LoVo (cell line): ENCODE results near the gene AKAP6.
"Not testable (repeated sequence)": the region's sequence is repeated elsewhere in the genome, so short reads cannot be mapped to it uniquely, and the experiment has no call there.

Experiments
- DNase-seq: peaks from one replicate; pipeline ENCODE4 v3.0.0-alpha.2; 2016; ENCODE audit warnings: low spot score

Gene AKAP6

GRCh38 chr14:32370714-32371113 lies 41.6 kb downstream of the AKAP6 start:
- DNase-seq = peak; percentile 60

DNA sequence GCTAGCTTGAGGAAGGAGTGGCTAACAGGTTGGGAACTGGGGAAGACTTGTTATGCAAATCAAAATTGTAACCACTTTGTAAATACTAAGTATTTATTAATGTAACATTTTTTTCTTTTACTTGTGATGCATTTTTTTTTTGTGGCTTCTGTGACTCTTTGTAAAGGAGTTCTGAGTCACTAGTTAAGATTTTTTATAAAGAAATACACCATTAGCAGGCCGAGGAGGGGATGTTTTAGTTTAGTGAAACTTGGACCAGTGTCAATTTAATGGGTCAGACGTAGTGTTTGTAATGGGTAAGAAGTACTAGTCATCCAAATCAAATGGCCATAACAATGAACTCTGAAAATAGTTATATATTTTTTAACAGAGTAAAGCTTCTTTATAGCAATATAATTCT lies 43.1 kb downstream of the AKAP6 start:
- DNase-seq = no peak

DNA sequence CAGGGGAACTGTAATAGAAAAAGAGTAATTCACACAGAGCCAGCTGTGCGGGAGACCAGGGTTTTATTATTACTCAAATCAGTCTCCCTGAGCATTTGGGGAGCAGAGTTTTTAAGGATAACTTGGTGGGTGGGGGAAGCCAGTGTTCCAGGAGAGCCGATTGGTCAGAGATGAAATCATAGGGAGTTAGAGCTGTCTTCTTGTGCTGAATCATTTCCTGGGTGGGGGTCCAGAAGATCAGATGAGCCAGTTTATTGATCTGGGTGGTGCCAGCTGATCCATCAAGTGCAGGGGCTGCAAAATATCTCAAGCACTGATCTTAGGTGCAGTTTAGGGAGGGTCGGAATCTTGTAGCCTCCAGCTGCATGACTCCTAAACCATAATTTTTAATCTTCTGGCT lies 44.1 kb downstream of the AKAP6 start:
- not testable (repeated sequence) for DNase-seq

DNA sequence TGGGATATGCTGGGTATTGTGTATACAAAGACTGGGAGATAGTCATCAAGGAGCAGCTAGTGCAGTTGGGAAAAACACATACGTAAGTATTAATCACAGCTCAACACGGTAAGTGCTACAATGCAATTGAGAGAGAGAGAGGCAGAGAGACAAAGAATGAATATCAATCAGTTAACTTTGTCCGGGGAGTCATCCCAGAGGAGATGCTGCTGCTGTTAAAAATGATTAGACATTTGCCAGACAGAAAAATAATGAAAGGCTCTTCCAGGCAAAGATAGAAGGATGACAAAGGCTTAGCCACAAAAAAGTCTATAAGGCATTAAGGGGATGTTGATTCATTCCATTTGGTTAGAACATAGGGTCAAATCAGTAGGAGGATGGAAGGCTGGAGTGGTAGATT lies 45.1 kb downstream of the AKAP6 start:
- DNase-seq = no peak

GRCh38 chr14:32375663-32376062 lies 46.6 kb downstream of the AKAP6 start:
- no peak for DNase-seq

DNA sequence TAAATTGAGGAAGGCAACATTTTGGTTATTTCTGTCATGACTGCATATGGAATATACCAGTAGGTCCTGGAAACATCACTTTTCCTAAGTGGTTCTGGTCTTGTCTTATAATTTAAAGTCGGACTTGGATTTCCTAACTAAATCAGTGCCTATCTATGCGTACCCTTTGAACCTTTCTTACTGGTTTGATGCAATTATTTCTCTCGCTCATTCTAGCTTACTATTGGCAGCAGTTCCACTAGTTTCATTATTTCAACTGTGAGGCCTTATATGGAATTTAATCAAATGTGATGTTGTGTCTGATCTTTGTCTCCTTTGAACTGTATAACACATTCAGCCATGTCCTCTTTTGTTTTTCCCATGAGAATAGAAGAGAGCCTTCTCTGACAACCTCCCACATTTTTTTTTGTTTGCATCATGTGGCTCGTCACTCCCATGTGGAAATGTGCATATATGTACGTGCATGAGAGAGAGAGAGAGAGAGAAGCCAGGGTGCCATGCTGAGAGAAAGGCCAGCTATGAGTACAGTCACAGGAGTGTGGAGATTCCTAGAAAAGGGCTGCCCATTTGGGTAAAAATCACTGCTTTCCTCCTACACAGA lies 48.0 kb downstream of the AKAP6 start:
- no peak for DNase-seq

GRCh38 chr14:32378284-32378683 lies 49.2 kb downstream of the AKAP6 start:
- DNase-seq = no peak

DNA sequence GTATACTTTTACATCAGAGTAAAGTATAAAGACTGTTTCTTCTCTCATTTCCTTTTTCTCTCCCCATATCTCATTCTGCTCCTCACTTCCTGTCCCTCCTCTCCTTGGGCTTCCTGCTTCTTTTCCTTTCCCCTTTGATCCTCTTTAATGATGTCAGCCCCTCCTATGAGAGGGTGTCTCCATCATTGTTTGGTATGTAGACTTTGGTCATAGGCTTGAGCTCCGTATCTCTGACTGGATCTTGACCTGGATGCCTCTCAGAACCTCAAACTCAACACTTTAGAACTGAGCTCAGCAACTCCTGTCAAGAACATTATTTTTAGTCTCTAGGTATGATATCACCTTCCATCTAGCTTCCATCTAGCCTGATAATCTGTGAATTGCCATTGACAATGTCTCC lies 50.3 kb downstream of the AKAP6 start:
- DNase-seq = no peak

DNA sequence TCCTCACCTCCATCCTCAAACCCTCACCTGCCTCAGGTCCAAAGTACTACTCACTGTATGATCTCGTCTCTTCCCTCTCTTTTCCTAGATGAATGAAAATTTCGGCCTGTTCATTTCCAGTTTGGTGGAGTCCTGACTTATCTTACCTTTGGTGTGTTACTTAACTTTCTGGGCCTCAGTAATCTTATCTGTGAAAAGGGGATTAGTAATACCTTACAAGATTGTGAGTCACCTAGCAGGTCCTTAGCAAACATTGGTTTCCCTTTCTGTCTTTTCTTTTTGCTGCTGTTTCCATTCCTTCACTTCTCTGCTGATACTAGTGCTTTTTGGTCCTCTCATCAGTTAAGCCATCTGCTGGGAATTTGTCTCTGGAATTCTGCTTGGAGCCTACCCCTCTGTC lies 52.8 kb downstream of the AKAP6 start:
- DNase-seq = peak; percentile 26

DNA sequence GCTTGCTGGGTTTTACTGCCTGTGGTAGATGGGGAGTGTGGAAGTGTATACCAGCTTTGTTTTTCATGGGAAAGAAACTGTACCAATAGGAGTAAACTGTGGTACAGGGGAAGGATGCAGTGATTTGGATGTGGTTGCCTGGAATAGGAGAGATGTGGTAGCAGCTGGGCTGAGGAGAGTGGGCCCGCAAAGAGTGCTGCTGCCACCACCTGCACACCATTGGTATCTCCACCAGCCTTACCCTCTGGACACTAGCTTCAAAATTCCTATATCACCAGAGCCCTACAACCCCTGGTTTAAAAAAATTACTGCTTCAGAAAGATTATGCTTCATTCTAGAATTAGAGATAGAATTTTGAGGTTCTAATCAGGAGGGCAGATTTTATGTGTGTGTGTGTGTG lies 53.6 kb downstream of the AKAP6 start:
- no peak for DNase-seq

DNA sequence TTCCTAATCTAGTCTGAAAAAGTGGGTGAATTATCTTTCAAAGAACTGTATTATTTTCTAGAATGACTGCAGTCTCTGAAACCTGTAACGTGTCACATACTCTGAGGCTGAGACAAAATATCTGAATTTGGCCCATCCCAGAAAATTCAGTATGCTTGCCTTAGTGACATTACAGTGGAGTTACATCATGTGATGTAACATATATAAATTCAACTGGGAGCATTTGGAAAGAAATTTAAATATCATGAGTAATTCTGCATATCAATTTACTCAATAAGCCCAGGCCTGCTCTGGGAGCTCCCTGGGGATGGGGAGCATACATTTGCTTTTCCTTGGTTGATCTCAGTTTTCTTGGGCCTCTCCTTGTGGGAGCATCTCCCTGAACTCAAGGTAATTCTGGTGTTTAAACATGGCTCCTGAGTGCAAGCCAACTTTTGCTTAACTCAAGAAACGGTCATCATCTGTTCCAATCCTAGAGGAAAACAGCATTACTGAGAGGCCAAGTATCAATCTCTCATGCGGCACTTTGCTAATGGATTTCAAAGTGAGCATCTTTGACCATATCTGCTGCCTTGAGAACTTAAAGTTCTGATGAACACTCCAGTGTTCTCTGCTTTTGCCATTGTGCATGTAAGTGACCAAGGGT lies 54.4 kb downstream of the AKAP6 start:
- no peak for DNase-seq

DNA sequence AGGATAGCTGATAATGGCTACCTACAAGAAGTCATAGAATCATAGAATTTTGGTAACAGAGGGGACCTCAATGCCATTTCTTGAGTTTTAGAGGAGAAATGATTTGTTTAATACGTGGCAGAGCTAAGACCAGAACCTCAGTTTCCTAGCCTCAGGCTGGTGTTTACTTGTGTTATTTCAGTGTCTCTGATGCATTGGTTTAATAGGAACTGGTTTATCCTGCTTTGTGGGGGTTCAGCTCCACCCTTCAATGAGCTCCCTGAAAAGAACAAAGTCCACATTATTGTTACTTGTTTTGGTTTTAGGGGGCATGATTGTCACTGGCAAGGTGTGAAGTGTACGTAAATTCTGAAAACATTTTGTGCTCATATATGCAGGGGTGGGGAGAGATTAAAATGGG lies 55.4 kb downstream of the AKAP6 start:
- peak; percentile 31 for DNase-seq

GRCh38 chr14:32387295-32387694 lies 58.2 kb downstream of the AKAP6 start:
- DNase-seq = not testable (repeated sequence)

- no peak for DNase-seq
Measured at GRCh38 chr14:32393119-32393518, 64.0 kb downstream of the AKAP6 start.

- no peak for DNase-seq
Measured at GRCh38 chr14:32394038-32394437, 64.9 kb downstream of the AKAP6 start.

DNA sequence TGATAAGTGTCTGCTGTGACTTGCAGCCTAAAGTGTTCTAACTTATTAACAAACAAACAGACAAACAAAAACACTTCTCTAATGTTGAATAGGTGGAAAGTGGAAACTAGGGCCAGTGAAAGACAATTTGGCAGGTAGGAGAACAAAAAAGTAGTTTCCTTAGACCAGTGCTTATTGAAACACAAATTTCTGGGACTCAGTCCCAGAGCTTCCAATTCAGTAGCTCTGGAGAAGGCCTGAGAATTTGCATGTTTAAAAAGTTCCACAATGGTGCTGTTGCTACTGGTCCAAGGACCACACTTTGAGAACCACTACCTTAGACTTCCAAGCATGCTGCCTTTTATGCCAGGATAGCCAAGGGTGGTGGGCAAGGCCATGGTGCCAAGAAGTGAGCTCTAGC lies 67.8 kb downstream of the AKAP6 start:
- DNase-seq = no peak

- DNase-seq = peak; percentile 37
Measured at GRCh38 chr14:32397861-32398640, 69.0 kb downstream of the AKAP6 start.

DNA sequence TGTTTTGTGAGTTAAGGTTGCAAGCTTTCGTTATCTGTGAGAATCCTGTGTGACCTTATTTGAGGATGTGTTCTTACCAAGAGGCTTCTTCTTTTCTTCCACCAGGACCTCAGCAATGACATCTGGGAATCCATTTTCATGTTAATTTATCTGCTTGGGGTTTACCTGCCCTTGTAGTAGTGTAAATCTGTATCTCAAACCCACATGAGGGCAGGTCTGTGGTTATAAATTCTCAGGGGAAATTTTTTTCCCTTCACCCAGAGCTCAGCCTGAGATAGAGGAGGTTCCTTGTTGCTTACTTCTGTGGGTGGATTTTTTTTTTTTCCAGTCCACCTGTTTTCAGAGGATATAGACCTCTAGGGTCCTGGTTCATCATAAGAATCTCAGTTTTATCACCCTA lies 70.8 kb downstream of the AKAP6 start:
- no peak for DNase-seq

DNA sequence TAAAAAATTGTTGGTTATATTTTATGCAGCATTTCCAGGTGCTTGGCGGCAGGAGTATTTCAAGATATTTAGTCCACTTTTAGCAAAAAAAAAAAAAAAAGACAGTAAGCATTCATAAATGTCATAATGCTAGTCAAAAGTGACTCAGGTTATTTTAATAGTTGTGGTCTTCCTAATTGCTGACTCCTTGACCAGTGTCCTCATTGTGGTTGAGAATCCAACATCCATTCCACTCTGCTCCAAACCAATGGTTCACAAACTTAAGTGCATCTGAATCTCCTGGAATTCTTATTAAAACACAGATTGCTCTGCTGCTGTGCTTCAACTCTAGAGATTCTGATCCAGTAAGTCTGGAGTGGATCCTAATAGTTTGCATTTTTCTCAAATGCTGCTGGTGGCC lies 71.4 kb downstream of the AKAP6 start:
- peak; percentile 9 for DNase-seq

DNA sequence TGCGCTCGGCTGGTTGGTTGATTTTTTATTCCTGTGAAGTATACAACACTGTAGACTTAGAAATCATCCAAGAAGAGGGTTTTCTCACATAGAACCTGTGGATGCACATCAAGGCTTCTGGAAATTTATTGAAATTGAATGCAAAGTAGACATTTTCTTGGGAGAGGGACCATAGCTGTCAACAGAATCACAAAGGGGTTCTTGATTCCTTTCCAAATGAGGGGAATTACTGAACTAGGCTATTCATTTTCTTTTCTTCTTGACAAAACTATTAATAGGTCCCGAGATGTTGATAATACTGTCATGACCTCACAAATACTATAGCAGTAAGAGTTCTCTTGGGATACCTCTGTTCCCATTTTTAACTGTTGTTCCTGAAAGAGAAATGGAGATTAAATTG lies 73.9 kb downstream of the AKAP6 start:
- DNase-seq = no peak

DNA sequence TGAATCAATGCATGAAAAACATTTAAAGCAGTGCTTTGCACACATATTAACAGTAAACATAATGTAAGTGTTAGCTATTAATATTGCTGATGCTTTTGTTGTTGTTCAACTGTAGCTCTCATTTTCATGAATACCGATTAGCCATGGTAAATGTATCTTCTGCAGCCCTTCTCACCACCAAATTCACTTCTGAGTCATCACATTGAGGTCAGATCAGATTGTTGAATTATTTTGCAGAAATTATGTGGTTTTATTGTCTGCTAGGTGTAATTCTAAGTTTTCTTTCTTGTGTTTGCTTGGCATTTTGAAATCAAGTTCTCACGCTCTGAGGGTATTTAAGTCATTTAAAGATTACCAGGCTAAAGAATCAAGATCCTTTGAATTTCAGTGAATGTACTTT lies 74.6 kb downstream of the AKAP6 start:
- no peak for DNase-seq

DNA sequence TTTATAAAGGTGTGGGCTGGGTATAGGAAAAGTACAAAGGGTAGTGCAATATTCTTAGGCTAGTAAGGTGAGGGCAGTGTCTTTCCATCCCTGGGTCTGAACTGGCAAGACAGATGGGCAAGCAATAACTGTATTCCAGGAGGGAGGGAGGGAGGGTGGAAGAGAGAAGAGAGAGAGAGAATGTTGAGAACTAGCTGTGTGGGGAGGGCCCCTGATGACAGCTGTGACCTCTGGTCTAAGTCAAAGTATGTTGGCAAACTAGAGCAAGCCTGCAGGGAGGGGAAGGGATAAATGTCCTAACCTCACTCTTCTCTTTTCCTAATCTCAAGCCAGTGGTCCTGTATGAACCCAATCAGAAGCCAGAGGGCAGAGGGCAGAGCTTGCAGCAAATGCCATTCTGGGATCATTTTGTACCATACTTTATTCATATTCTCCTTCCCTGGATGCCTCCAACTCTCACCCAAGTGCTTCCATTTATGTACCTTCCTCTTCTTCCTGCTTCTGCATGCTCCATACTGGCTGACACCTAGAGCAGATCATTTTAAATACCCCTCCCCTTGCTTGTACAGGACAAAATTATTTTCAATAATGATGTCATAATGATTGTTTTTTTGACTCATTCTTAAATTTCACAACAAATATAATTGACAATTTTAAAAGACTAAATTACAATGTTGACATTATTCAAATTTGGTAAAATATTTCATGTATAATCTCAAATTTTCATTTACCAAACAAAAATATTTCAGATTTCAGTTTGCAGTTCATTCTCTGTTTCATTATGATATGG lies 75.9 kb downstream of the AKAP6 start:
- no peak for DNase-seq

DNA sequence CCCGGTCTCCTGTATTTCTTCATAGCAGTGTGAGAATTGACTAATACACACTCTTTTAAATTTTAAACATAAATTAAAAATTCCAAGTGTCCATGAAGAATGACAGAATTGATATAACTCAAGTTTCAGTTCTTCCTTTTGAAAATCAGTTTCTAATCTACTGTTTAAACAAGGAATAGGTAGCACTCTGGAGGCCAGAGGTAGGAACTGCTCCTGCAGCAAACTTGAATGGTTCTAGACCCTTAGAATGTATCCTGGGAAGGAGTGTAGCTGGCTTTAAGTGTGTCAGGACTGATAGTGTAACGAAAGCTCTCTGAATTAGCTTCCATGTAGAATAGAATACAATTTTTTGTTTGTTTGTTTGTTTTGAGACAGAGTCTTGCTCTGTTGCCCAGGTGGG lies 76.8 kb downstream of the AKAP6 start:
- no peak for DNase-seq
